ENCODE results near the gene PDGFB.

The PDGFB gene

DNA sequence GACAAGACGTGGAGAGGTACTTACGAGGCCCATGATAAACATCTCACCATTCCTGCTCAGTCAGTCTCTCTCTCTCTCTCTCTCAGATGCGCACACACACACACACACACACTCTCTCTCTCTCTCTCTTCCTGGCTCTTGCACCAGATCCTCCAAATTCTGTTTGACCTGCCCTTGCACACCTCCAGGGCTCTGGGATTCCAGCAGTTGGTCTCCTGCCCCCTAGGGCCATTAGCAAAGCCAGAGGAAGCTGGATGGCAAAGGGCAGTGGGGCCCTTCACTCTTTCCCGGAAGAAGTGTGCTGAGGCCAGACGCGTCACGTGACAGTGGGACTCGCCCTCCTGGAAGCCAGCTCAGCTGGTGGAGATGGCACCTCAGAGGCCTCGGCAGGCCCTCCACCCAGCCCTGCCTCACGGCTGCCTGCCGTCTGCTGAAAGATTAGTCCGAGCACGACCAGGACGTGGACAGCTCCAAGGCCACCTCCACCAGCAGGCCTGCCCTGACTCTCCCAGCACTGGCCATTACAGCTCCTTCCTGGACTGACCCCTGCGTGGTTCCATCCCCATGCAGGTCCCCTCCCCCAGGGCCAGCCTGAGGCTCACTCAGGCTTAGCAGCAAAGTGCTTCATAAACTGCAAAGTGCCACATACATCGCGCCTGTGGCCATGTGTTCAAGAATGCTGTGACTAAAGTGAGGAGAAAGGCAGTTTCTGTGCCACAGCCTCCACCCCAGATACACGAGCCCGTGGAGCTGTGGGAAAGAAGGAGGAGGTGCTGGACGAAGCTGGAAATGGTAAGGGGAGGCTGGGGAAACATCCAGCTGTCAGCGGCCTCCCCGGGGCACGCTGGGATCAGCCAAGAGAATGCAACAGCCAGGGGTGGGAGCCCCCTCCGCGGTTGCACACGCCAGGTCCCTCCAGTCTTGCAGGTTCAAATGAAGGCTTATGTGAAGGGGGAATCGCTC is 3.7 kb downstream of the PDGFB start:
- in situ Hi-C loops (cut with MboI; ENCODE audit: low sequenced_read_pairs, unreplicated experiment) = no loop called here

DNA sequence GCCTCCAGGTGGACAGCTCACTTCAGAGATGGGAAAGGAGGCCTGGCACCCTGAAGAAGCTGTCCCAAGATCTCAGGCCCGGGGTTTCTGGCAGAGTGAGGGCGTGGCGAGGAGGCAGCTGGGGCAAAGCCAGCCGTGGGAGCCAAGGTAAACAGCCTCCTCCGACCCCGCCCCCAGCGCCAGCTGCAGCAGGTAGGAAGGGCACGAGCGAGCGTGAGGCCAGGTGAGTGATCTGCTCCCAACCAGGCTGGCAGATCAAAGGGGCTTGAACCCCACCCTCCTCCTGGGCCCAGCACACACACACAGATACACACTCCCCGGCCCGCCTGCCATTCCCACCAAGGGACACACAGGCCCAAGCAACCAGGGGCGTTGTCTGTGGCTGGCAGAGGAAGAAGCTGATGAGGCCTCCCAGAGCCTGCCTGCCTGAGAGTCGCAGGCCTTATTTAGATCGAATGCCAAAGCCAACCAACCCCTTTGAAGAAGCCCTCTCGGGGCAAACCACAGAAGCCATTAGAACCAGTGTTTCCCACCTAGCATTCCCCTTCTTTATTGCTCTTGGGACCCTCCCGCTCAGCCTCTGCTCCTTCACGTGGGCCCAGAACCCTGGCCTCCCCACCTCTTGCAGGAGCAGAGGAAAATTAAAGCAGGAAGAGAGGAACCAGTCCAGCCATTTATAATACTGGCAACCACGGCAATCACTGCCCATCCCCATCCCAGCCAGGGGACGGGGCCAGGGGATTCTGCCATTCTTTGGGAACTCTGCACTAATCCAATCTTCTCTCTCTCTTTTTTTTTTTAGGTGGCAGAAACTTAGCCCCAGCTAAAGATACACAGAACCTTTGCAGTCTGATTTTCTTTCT is 5.0 kb downstream of the PDGFB start:
- no peak for DNase-seq (ENCODE audit: low spot score)
- TF ChIP-seq, protein P1, sequence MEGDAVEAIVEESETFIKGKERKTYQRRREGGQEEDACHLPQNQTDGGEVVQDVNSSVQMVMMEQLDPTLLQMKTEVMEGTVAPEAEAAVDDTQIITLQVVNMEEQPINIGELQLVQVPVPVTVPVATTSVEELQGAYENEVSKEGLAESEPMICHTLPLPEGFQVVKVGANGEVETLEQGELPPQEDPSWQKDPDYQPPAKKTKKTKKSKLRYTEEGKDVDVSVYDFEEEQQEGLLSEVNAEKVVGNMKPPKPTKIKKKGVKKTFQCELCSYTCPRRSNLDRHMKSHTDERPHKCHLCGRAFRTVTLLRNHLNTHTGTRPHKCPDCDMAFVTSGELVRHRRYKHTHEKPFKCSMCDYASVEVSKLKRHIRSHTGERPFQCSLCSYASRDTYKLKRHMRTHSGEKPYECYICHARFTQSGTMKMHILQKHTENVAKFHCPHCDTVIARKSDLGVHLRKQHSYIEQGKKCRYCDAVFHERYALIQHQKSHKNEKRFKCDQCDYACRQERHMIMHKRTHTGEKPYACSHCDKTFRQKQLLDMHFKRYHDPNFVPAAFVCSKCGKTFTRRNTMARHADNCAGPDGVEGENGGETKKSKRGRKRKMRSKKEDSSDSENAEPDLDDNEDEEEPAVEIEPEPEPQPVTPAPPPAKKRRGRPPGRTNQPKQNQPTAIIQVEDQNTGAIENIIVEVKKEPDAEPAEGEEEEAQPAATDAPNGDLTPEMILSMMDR (IDR thresholded peaks at IDR 0.05; ENCODE audit: borderline replicate concordance, control extremely low read depth, extremely low read depth, insufficient read depth, missing control alignments) = no peak
- in situ Hi-C loops (cut with MboI; ENCODE audit: low sequenced_read_pairs, unreplicated experiment) = no loop called here

More for the DNA sequence above, 3.7 kb downstream of the PDGFB start:
- DNase-seq (ENCODE audit: low spot score) = no peak
- TF ChIP-seq, protein P1 (IDR thresholded peaks at IDR 0.05; ENCODE audit: borderline replicate concordance, control extremely low read depth, extremely low read depth, insufficient read depth, missing control alignments) = no peak

DNA sequence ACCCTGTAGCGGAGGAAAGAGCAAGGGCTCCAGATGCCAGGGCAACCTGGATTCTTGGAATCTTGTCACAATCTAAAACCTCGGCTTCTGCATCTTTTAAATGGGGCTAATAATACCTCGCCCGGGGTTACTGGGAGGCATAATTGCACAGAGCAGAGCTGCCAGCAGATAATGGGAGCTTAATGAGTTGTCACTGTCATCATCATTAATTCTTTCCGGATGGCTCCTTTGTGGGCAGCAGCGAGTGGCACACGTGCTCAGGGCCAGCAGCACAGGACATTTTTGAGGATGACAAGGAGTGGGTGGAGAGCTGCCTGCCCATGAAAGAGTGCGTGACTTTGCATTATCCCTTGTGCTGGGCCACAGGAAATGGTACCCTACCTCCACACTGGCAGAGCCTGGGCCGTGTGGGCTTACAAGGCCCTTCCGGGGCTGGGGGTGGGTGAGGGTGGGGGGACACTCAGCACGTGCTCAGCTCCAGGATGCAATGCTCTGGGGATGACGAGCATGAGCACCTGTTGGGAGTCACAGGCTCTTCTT is 5.7 kb downstream of the PDGFB start:
- no peak for DNase-seq (ENCODE audit: low spot score)
- in situ Hi-C loops (cut with MboI; ENCODE audit: low sequenced_read_pairs, unreplicated experiment) = no loop called here
- TF ChIP-seq, protein P1 (IDR thresholded peaks at IDR 0.05; ENCODE audit: borderline replicate concordance, control extremely low read depth, extremely low read depth, insufficient read depth, missing control alignments) = no peak

DNA sequence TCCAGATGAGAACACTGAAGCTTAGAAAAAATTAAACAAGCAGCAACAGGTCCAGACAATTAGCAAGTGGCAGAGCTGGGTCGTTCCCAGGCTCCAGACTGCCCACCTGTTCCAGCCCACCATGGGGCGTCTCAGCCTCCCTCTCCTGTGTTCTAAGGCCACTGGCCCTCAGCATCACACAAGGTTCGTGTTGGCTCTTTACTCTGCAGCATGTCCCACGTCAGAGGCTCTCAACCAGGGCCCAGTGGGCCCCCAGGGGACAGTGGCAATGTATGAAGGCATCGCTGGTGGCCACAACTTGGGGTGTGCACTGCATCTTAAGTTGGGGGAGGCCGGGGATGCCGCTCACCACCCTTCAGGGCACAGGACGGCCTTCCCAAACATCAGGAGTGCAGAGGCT is 6.2 kb downstream of the PDGFB start:
- in situ Hi-C loops (cut with MboI; ENCODE audit: low sequenced_read_pairs, unreplicated experiment) = no loop called here
- no peak for DNase-seq (ENCODE audit: low spot score)
- TF ChIP-seq, protein P1 (IDR thresholded peaks at IDR 0.05; ENCODE audit: borderline replicate concordance, control extremely low read depth, extremely low read depth, insufficient read depth, missing control alignments) = no peak

DNA sequence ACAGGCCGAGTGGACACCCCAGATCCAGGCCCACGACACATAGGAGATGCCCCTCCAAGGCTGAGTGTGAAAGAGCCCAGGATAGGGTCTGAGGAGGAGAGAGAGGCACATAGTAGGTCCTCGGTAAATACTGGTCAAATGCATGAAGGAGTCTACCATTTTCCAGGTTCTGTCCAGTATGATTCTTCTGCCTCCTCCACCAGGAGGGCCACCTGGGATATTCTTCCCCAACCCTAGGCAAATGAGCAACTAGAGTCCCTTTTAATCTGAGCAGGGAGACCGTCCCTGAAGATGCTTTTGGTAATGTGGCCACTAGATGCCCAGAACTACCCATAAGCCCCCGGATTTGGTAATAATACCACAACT is 6.7 kb downstream of the PDGFB start:
- in situ Hi-C loops (cut with MboI; ENCODE audit: low sequenced_read_pairs, unreplicated experiment) = no loop called here
- TF ChIP-seq, protein P1 (IDR thresholded peaks at IDR 0.05; ENCODE audit: borderline replicate concordance, control extremely low read depth, extremely low read depth, insufficient read depth, missing control alignments) = no peak
- DNase-seq (ENCODE audit: low spot score) = no peak

Data from GM13976 (cell line).